ENCODE results near the gene FIGN.

Gene FIGN

GRCh38 chr2:163701399-163702195 is 34.2 kb downstream of the FIGN start:
- Mint-ChIP-seq H3K27ac (no peak overlapping the region), H3K4me3 (no peak overlapping the region), H3K4me1 (no peaks in the 10 kb centered on the region), H3K9me3 (peaks cover 0 to 11% of the 10 kb centered on the region in 2 donors), H3K27me3 (no peaks in the 10 kb centered on the region)
- DNase-seq: no peak
- ATAC-seq: no peak

- no peaks in the 10 kb centered on the region for H3K4me1 Mint-ChIP-seq
- no peak for DNase-seq
- no peaks in the 10 kb centered on the region for H3K27me3 Mint-ChIP-seq
- H3K4me3 Mint-ChIP-seq: no peak overlapping the region
- no peak for ATAC-seq
- H3K27ac Mint-ChIP-seq: no peak overlapping the region
- H3K9me3 Mint-ChIP-seq: peaks cover 0 to 20% of the 10 kb centered on the region in 2 donors
These were observed 37.0 kb downstream of the FIGN start for GRCh38 chr2:163698857-163699256.

- Mint-ChIP-seq H3K4me1 (no peaks in the 10 kb centered on the region), H3K27ac (no peak overlapping the region), H3K9me3 (peaks cover 0 to 24% of the 10 kb centered on the region in 2 donors), H3K27me3 (no peaks in the 10 kb centered on the region), H3K4me3 (no peak overlapping the region)
- ATAC-seq (no peak), DNase-seq (no peak)
These were observed 37.8 kb downstream of the FIGN start for GRCh38 chr2:163697846-163698637.

- Mint-ChIP-seq H3K9me3 (peaks cover 0 to 29% of the 10 kb centered on the region in 2 donors), H3K27me3 (no peaks in the 10 kb centered on the region), H3K27ac (no peak overlapping the region), H3K4me1 (no peaks in the 10 kb centered on the region), H3K4me3 (no peak overlapping the region)
- DNase-seq: no peak
- no peak for ATAC-seq
These were observed 38.4 kb downstream of the FIGN start for GRCh38 chr2:163697429-163697828.

GRCh38 chr2:163693484-163693883 is 42.3 kb downstream of the FIGN start:
- Mint-ChIP-seq H3K27ac (no peak overlapping the region), H3K4me1 (no peaks in the 10 kb centered on the region), H3K4me3 (no peak overlapping the region), H3K9me3 (peaks cover under 1 to 18% of the 10 kb centered on the region in 2 donors), H3K27me3 (no peaks in the 10 kb centered on the region)
- DNase-seq (no peak), ATAC-seq (no peak)

GRCh38 chr2:163692611-163693482 is 43.0 kb downstream of the FIGN start:
- Mint-ChIP-seq H3K27ac (no peak overlapping the region), H3K27me3 (no peaks in the 10 kb centered on the region), H3K4me1 (no peaks in the 10 kb centered on the region), H3K4me3 (no peak overlapping the region), H3K9me3 (peaks cover 6 to 18% of the 10 kb centered on the region in 2 donors)
- ATAC-seq (no peak), DNase-seq (no peak)

GRCh38 chr2:163692081-163692480 is 43.7 kb downstream of the FIGN start:
- Mint-ChIP-seq H3K4me1 (no peaks in the 10 kb centered on the region), H3K27ac (no peak overlapping the region), H3K4me3 (no peak overlapping the region), H3K9me3 (peaks cover 6 to 18% of the 10 kb centered on the region in 2 donors), H3K27me3 (no peaks in the 10 kb centered on the region)
- ATAC-seq (no peak), DNase-seq (no peak)

- H3K9me3 Mint-ChIP-seq: peaks cover 6 to 18% of the 10 kb centered on the region in 2 donors
- H3K27ac Mint-ChIP-seq: no peak overlapping the region
- DNase-seq: no peak
- H3K4me1 Mint-ChIP-seq: no peaks in the 10 kb centered on the region
- H3K4me3 Mint-ChIP-seq: no peak overlapping the region
- no peaks in the 10 kb centered on the region for H3K27me3 Mint-ChIP-seq
- no peak for ATAC-seq
These were observed 44.9 kb downstream of the FIGN start for GRCh38 chr2:163690896-163691295.

- ATAC-seq (no peak), DNase-seq (no peak)
- Mint-ChIP-seq H3K9me3 (peaks cover 7 to 10% of the 10 kb centered on the region in 2 donors), H3K27me3 (no peaks in the 10 kb centered on the region), H3K4me3 (no peak overlapping the region), H3K27ac (no peak overlapping the region), H3K4me1 (no peaks in the 10 kb centered on the region)
These were observed 48.6 kb downstream of the FIGN start for GRCh38 chr2:163687217-163687616.

GRCh38 chr2:163686289-163686688 is 49.5 kb downstream of the FIGN start:
- ATAC-seq (no peak), DNase-seq (no peak)
- peaks cover 7 to 10% of the 10 kb centered on the region in 2 donors for H3K9me3 Mint-ChIP-seq
- no peaks in the 10 kb centered on the region for H3K4me1 Mint-ChIP-seq
- H3K27me3 Mint-ChIP-seq: no peaks in the 10 kb centered on the region
- H3K27ac Mint-ChIP-seq: no peak overlapping the region
- no peak overlapping the region for H3K4me3 Mint-ChIP-seq

- Mint-ChIP-seq H3K27me3 (no peaks in the 10 kb centered on the region), H3K4me1 (no peaks in the 10 kb centered on the region), H3K4me3 (no peak overlapping the region), H3K27ac (no peak overlapping the region), H3K9me3 (peaks cover 4 to 16% of the 10 kb centered on the region in 2 donors)
- DNase-seq: no peak
- ATAC-seq: no peak
These were observed 53.1 kb downstream of the FIGN start for GRCh38 chr2:163682695-163683094.

- Mint-ChIP-seq H3K4me1 (no peaks in the 10 kb centered on the region), H3K27ac (no peak overlapping the region), H3K9me3 (peaks cover 4 to 16% of the 10 kb centered on the region in 2 donors), H3K4me3 (no peak overlapping the region), H3K27me3 (no peaks in the 10 kb centered on the region)
- no peak for ATAC-seq
- no peak for DNase-seq
These were observed 54.1 kb downstream of the FIGN start for GRCh38 chr2:163681745-163682144.

- ATAC-seq: no peak
- no peaks in the 10 kb centered on the region for H3K27me3 Mint-ChIP-seq
- H3K9me3 Mint-ChIP-seq: peaks cover 0 to 6% of the 10 kb centered on the region in 2 donors
- no peak for DNase-seq
- no peak overlapping the region for H3K4me3 Mint-ChIP-seq
- peak overlapping the region in 1 of 2 donors; percentile 65 for H3K27ac Mint-ChIP-seq
- no peaks in the 10 kb centered on the region for H3K4me1 Mint-ChIP-seq
These were observed 60.4 kb downstream of the FIGN start for GRCh38 chr2:163675388-163675787.

GRCh38 chr2:163673522-163673921 is 62.3 kb downstream of the FIGN start:
- Mint-ChIP-seq H3K4me3 (no peak overlapping the region), H3K4me1 (no peaks in the 10 kb centered on the region)

GRCh38 chr2:163670929-163671328 is 64.9 kb downstream of the FIGN start:
- Mint-ChIP-seq H3K27me3 (no peaks in the 10 kb centered on the region), H3K27ac (no peak overlapping the region), H3K4me1 (no peaks in the 10 kb centered on the region), H3K4me3 (no peak overlapping the region), H3K9me3 (peaks cover 0 to 11% of the 10 kb centered on the region in 2 donors)
- ATAC-seq (no peak), DNase-seq (no peak)

More at GRCh38 chr2:163673522-163673921, 62.3 kb downstream of the FIGN start:
- Mint-ChIP-seq H3K27ac (no peak overlapping the region), H3K27me3 (no peaks in the 10 kb centered on the region), H3K9me3 (no peaks in the 10 kb centered on the region)
- no peak for ATAC-seq
- DNase-seq: no peak
